GM18526 (cell line): Measurements from ENCODE around the gene SYMPK.
A peak's percentile ranks its signal among the peaks of the same experiment; 100 is the strongest.

ENCODE experiments used
- POLR2A ChIP-seq: IDR thresholded peaks from 3 replicates; pipeline ENCODE4 v1.6.1; 2011; ENCODE audit not compliant: insufficient read length; ENCODE audit errors: extremely low read depth

The SYMPK gene

GRCh38 chr19:45862564-45863334 lies at the start of gene SYMPK:
TSS of gene SYMPK (minus strand) at chr19:45863147. CDS start at chr19:45854495, 8,652 bp downstream.
- peak; percentile 65 for TF ChIP-seq POLR2A

DNA sequence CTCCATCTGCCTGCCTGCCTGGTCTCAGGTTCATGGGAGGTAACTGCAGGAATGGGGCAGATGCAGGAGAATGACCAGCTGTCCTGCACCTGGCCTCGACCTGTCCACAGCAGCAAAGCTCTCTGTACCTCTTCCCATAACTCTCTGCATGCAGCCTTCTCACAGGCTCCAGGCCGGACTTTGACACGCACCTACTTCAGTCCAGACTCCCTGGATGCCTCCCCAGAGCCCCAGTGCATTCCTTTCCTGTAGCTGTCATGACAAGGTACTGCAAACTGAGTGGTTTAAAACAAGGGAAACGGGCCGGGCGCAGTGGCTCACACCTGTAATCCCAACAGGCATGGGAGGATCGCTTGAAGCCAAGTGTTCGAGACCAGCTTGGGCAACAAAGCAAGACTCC lies 48.3 kb upstream of the SYMPK start:
- no peak for TF ChIP-seq POLR2A

GRCh38 chr19:45908956-45909355 lies 46.0 kb upstream of the SYMPK start:
- TF ChIP-seq POLR2A, result no peak

DNA sequence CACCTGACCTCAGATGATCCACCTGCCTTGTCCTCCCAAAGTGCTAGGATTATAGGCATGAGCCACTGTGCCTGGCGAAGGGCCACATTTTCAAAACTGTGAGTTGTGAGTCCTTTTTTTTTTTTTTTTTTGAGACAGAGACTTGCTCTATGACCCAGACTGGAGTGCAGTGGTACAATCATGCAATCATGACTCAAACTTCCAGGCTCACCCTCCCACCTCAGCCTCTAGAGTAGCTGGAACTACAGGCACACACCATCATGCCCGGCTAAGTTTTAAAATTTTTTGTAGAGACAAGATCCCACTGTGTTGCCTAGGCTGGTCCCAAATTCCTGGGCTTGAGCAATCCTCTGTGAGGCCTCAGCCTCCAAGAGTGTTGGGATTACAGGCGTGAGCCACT lies 43.3 kb upstream of the SYMPK start:
- TF ChIP-seq POLR2A, result no peak

GRCh38 chr19:45905011-45905410 lies 42.1 kb upstream of the SYMPK start:
- no peak for TF ChIP-seq POLR2A

- TF ChIP-seq POLR2A, result peak; percentile 80
Observed at GRCh38 chr19:45902651-45903625, 40.0 kb upstream of the SYMPK start.

- no peak for TF ChIP-seq POLR2A
Observed at GRCh38 chr19:45901912-45902650, 39.1 kb upstream of the SYMPK start, which contains the start of gene MYPOP. TSS of gene MYPOP (minus strand) at chr19:45902613. CDS start at chr19:45901773, 840 bp downstream.

DNA sequence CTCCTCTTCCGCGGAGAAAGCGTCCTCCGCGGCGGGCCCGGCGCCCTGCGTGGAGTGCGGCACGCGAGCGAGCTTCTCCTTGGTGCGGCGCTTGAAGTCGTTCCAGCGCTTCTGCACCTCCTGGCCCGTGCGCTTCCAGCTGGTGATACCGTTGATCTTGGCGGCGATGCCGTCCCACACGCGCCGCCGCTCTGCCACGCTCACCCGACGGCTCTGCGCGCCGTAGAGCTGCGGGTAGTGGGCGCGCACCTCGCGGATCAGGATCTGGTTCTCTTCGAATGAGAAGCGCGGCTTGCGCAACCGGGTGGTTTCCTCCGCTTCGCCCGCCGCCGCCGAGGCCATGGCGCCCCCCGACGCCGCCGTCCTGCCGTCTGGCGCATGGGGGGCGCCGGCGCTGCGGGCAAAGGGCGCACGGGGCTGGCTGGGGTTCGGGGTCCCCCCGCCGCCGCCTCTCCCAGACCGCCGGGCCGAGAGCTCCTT lies 38.5 kb upstream of the SYMPK start:
- no peak for TF ChIP-seq POLR2A

GRCh38 chr19:45900738-45901431 lies 37.9 kb upstream of the SYMPK start:
- no peak for TF ChIP-seq POLR2A

- TF ChIP-seq POLR2A, result no peak
Observed at GRCh38 chr19:45899919-45900589, 37.1 kb upstream of the SYMPK start.

DNA sequence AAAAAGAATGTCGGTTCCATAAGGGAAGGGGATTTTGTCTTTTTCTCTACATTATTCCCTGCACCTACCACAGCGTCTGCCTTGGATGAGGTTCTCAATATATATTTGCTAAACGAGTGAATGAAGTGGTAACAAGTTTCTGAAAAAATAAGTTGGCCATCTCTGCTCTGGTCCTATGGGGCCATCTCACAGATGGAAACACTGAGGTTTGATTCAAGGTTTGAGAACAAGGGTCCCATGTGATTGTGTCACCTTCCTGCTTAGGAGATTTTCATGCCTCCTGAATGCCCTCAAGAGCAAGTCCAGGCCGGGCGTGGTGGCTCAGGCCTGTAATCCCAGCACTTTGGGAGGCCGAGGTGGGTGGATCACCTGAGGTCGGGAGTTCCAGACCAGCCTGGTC lies 36.3 kb upstream of the SYMPK start:
- no peak for TF ChIP-seq POLR2A

- no peak for TF ChIP-seq POLR2A
Observed at GRCh38 chr19:45897261-45897812, 34.4 kb upstream of the SYMPK start.

- no peak for TF ChIP-seq POLR2A
Observed at GRCh38 chr19:45895519-45895972, 32.6 kb upstream of the SYMPK start.

DNA sequence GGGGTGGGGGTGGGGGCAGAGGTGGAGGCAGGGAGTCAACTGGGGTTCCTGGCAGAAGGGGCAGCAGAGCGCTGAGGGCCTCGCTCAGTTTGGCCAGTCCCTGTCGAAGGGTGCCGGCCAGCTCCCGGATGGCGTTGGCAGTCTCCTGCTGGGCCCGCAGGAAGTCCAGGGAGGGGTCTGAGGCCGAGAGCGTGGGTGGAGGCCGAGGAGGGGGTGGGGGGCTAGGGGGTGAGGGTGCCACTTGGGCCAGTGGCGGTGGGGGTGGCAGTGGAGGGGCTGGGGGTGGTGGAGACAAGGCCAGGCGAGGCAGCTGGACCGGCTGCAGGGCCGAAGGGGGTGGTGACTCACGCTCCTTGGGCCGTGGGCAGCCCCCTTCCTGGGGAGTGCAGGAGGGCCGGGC lies 27.9 kb upstream of the SYMPK start:
- TF ChIP-seq POLR2A, result no peak
